GM12865 (cell line): ENCODE results near the gene LARGE1.
A peak's percentile ranks its signal among the peaks of the same experiment; 100 is the strongest.

Experiments
- DNase-seq: peaks from one replicate; pipeline ENCODE4 v3.0.0; 2010; ENCODE audit warnings: low read depth
- H3K4me3 ChIP-seq: 2 replicates; pipeline ENCODE4 v1.5.1; 2011; ENCODE audit warnings: mild to moderate bottlenecking, low read depth, low read length, control low read depth
- TF ChIP-seq, protein P1 (sequence below): IDR thresholded peaks from 2 replicates; pipeline ENCODE4 v1.5.1; 2011; ENCODE audit warnings: low read length, control low read depth, low read depth, inconsistent platforms; ENCODE audit not compliant: insufficient read depth; ENCODE audit errors: missing control alignments

The LARGE1 gene

DNA sequence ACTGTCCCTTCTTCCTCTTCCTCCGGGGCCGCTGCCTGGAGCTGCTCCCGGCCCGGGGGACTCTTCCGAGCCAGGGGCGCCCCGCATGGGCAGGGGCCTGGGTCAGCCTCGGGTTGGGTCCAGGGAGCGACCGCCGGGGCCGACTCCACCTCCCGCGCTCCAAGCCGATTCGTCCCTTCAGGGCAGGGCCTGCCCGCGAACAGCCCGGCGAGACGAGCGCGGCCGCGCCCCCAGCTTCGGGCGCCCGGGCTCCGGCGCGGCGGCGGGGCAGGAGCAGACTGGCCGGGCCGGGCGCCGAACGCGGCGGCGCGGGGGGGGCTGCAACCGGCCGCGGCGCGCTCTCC lies at the start of gene LARGE1:
TSS of gene LARGE1 (minus strand) at position 280 of the 344 bp plus-strand sequence.
- peak; percentile 56 for DNase-seq
- peak within 1 kb of the TSS; percentile 89 for H3K4me3 ChIP-seq
- TF ChIP-seq, protein P1, sequence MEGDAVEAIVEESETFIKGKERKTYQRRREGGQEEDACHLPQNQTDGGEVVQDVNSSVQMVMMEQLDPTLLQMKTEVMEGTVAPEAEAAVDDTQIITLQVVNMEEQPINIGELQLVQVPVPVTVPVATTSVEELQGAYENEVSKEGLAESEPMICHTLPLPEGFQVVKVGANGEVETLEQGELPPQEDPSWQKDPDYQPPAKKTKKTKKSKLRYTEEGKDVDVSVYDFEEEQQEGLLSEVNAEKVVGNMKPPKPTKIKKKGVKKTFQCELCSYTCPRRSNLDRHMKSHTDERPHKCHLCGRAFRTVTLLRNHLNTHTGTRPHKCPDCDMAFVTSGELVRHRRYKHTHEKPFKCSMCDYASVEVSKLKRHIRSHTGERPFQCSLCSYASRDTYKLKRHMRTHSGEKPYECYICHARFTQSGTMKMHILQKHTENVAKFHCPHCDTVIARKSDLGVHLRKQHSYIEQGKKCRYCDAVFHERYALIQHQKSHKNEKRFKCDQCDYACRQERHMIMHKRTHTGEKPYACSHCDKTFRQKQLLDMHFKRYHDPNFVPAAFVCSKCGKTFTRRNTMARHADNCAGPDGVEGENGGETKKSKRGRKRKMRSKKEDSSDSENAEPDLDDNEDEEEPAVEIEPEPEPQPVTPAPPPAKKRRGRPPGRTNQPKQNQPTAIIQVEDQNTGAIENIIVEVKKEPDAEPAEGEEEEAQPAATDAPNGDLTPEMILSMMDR: no peak

DNA sequence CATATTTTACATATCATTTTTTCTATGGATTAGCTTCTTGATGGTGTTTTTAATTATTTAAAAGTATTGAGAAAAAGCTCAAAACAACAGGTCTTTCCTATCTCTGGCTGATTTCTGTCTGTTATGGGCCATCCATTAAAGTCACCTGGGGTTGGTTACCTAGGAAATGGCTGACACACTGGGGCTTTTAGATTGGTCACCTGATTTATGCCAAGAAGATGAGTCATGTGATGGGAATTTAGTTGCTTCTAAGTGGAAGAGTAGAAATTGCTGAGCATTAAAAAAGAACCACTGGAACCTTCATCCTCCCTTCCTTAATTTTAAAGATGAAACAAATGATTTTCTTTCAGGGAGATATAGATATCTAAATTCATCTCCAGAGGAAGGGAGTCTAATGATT lies 48.8 kb upstream of the LARGE1 start:
- DNase-seq: no peak
- TF ChIP-seq, protein P1: no peak
- H3K4me3 ChIP-seq: no peak overlapping the region

DNA sequence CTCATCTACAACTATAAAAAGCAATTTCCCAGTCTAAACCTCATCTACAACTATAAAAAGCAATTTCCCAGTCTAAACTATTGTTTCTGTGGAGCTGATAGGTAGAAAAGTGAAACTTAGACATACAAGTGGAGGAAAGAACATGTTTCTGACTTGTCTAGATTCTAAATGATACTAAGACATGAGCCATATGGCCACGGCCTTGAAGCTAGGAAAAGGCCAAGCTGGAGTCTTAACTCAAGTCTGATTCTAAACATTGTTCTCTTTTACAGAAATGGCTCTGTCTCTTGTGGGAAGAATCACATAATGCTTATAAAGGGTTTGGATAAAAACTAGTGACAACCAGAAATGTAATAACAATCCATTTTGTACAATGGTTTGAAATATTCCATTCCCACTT lies 43.8 kb upstream of the LARGE1 start:
- no peak for DNase-seq
- TF ChIP-seq, protein P1: no peak
- H3K4me3 ChIP-seq: no peak overlapping the region

DNA sequence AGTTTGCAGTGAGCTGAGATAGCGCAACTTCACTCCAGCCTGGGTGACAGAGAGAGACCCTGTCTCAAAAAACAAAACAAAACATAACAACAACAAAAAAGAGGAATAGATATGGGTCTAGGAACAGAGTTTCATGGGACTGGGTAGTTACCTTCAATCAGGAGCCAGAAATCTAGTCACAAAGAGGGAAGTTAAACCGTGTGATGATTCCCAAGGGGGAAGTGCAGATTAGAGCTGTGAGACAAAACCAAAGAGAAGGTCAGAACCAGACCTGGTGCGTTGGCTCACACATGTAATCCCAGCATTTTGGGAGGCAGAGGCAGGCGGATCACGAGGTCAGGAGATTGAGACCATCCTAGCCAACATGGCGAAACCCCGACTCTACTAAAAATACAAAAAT lies 42.1 kb upstream of the LARGE1 start:
- TF ChIP-seq, protein P1: no peak
- no peak overlapping the region for H3K4me3 ChIP-seq
- DNase-seq: no peak

DNA sequence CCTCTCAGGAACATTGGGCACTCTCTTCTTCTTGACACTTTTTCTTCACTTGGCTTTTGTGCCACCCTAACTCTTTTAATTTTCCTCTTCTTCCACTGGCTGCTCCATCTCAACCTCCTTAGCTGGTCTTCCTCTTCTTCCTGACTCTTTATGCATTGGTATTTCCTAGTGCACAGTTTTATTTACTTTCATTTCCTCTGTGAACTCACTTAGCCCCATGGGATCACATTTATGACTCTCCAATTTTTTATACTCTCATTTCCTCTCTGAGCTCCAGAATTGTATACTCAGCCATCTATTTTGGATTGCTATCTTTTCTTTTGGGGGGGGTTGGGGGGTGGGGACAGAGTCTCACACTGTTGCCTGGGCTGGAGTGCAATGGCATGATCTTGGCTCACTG lies 38.5 kb upstream of the LARGE1 start:
- TF ChIP-seq, protein P1: no peak
- no peak for DNase-seq
- H3K4me3 ChIP-seq: no peak overlapping the region

DNA sequence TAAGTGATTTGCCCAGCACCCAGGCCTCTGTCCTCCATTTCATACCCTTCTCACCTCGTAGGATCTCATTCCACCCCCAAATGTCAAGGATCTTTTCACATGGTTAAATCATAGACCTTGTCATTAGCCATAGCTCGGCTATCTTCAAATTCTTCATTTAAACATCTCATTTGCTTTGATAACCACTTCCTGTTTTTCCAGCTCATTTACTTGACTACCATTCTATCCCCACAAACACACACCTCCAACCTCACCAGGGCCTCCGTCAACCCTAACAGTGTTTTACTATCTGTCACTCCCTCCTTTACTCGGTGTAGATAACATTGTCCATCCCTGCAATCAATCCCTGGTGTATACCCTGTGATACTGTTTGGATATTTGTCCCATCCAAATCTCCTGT lies 36.8 kb upstream of the LARGE1 start:
- no peak for DNase-seq
- TF ChIP-seq, protein P1: no peak
- no peak overlapping the region for H3K4me3 ChIP-seq

DNA sequence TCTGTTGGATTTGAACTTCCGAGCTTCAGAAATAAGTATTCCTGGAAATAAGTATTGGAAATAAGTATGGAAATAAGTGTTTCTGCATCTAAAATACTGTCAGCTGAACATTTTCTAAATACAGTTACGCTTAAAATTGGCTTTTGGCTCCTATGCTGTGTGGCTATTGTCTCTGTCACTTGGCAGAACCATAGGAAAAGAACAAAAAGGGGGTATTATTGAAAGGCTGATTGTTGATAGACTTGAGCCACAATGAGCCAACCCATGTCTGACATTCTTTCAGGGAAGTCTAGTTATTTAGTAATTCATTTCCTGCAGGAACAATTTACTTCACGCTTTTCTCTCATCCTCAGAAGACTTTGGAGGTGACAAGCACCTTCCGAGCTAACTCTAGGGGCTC lies 32.5 kb upstream of the LARGE1 start:
- TF ChIP-seq, protein P1: no peak
- no peak for DNase-seq

More for the DNA sequence above, 32.5 kb upstream of the LARGE1 start:
- no peak overlapping the region for H3K4me3 ChIP-seq
